Measurements from ENCODE around the gene SMAD3. TPM values are rescaled to one million over a fixed set of nuclear protein-coding genes. Genes with fewer than 3 reads are reported as not detected.

SMAD3 gene
- total RNA-seq, 2 experiments from 2014 or later = 74.1 to 75.9 TPM

DNA sequence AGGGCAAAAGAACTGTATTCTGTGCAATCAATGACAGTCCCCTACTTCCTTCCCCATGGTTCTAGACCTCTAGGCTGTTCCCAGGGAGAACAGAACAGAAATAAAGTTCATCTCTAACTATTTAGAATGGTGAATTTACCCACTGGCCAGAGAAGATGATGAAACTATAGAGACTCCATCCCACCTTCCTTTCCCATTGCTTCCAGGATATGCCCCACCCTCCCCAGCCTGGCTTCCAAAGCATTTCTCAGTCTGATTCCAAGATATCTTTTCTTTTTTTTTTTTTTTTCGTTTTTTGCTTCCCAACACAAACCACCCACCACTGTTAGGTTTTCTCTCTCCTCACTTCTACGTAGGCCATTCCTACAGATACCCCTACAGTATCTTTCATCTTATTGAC lies 25.1 kb upstream of the SMAD3 start:
- Mint-ChIP-seq H3K36me3 (no peaks in the 10 kb centered on the region), H3K4me1 (peaks cover 39% of the 10 kb centered on the region), H3K27me3 (peaks cover 4% of the 10 kb centered on the region), H3K4me3 (no peak overlapping the region), H3K27ac (no peak overlapping the region), H3K9me3 (no peaks in the 10 kb centered on the region)
- POLR2A ChIA-PET = no interaction called here
- DNase-seq (no peak), ATAC-seq (ENCODE audit: low read depth) (no peak)

- H3K27ac Mint-ChIP-seq = no peak overlapping the region
- peaks cover 6% of the 10 kb centered on the region for H3K27me3 Mint-ChIP-seq
- POLR2A ChIA-PET = no interaction called here
- no peak overlapping the region for H3K4me3 Mint-ChIP-seq
- peaks cover 36% of the 10 kb centered on the region for H3K4me1 Mint-ChIP-seq
- H3K36me3 Mint-ChIP-seq = no peaks in the 10 kb centered on the region
- peak; percentile 21 for ATAC-seq (ENCODE audit: low read depth)
- no peak for DNase-seq
- no peaks in the 10 kb centered on the region for H3K9me3 Mint-ChIP-seq
Observed at GRCh38 chr15:67042551-67043142, 22.8 kb upstream of the SMAD3 start.

GRCh38 chr15:67043939-67044771 lies 21.2 kb upstream of the SMAD3 start:
- Mint-ChIP-seq H3K4me1 (peaks cover 22% of the 10 kb centered on the region), H3K36me3 (no peaks in the 10 kb centered on the region), H3K4me3 (no peak overlapping the region), H3K27me3 (peaks cover 6% of the 10 kb centered on the region), H3K27ac (no peak overlapping the region), H3K9me3 (no peaks in the 10 kb centered on the region)
- DNase-seq = no peak
- ATAC-seq (ENCODE audit: low read depth) = no peak
- POLR2A ChIA-PET = no interaction called here

DNA sequence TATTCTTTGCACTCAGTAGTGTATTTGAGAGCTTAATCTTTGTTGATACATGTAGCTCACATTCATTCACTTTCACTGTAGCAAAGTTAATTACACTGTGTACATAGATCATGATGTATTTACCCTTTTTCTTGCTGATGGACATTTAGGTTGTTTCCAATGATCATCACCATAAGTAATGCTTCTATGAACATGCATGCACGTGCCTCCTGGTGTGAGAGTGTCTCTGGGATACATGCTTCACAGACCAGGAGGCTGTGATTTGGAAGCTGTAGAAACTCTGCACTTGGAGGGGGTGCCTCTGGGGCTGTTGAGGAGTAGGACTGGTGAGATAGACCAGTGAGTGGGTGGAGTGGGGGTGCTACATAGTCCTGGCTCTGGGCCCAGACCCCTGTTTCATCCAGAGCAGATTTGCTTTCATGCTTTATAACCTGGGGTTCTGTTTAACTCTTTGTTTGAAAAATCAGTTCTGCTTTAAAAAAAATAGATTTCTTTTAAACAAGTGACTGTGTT lies 18.2 kb upstream of the SMAD3 start:
- Mint-ChIP-seq H3K9me3 (no peaks in the 10 kb centered on the region), H3K4me3 (no peak overlapping the region), H3K27me3 (peaks cover 2% of the 10 kb centered on the region), H3K4me1 (peaks cover 17% of the 10 kb centered on the region), H3K27ac (no peak overlapping the region), H3K36me3 (no peaks in the 10 kb centered on the region)
- DNase-seq (no peak), ATAC-seq (ENCODE audit: low read depth) (no peak)
- POLR2A ChIA-PET = no interaction called here

- peaks cover 2% of the 10 kb centered on the region for H3K27me3 Mint-ChIP-seq
- H3K27ac Mint-ChIP-seq = no peak overlapping the region
- POLR2A ChIA-PET = no interaction called here
- H3K36me3 Mint-ChIP-seq = no peaks in the 10 kb centered on the region
- no peaks in the 10 kb centered on the region for H3K9me3 Mint-ChIP-seq
- DNase-seq = no peak
- no peak overlapping the region for H3K4me3 Mint-ChIP-seq
- peaks cover 12% of the 10 kb centered on the region for H3K4me1 Mint-ChIP-seq
- no peak for ATAC-seq (ENCODE audit: low read depth)
Observed at GRCh38 chr15:67048281-67049279, 16.8 kb upstream of the SMAD3 start.

GRCh38 chr15:67049351-67050044 lies 15.9 kb upstream of the SMAD3 start:
- H3K4me3 Mint-ChIP-seq = no peak overlapping the region
- POLR2A ChIA-PET = no interaction called here
- H3K9me3 Mint-ChIP-seq = no peaks in the 10 kb centered on the region
- peaks cover 15% of the 10 kb centered on the region for H3K4me1 Mint-ChIP-seq
- peaks cover 2% of the 10 kb centered on the region for H3K27me3 Mint-ChIP-seq
- DNase-seq (no peak), ATAC-seq (ENCODE audit: low read depth) (no peak)
- H3K36me3 Mint-ChIP-seq = no peaks in the 10 kb centered on the region
- no peak overlapping the region for H3K27ac Mint-ChIP-seq

- ATAC-seq (ENCODE audit: low read depth) (no peak), DNase-seq (no peak)
- Mint-ChIP-seq H3K4me3 (no peak overlapping the region), H3K27ac (no peak overlapping the region), H3K36me3 (no peaks in the 10 kb centered on the region), H3K4me1 (peaks cover 15% of the 10 kb centered on the region), H3K27me3 (peaks cover 4% of the 10 kb centered on the region), H3K9me3 (no peaks in the 10 kb centered on the region)
- POLR2A ChIA-PET = no interaction called here
Observed at GRCh38 chr15:67050062-67050461, 15.3 kb upstream of the SMAD3 start.

- no peak overlapping the region for H3K4me3 Mint-ChIP-seq
- no peak overlapping the region for H3K27ac Mint-ChIP-seq
- peaks cover 15% of the 10 kb centered on the region for H3K4me1 Mint-ChIP-seq
- no peaks in the 10 kb centered on the region for H3K9me3 Mint-ChIP-seq
- DNase-seq (no peak), ATAC-seq (ENCODE audit: low read depth) (no peak)
- H3K27me3 Mint-ChIP-seq = peaks cover 4% of the 10 kb centered on the region
- POLR2A ChIA-PET = no interaction called here
- no peaks in the 10 kb centered on the region for H3K36me3 Mint-ChIP-seq
Observed at GRCh38 chr15:67050522-67051087, 14.8 kb upstream of the SMAD3 start.

GRCh38 chr15:67051088-67052045 lies 14.0 kb upstream of the SMAD3 start:
- POLR2A ChIA-PET = no interaction called here
- Mint-ChIP-seq H3K4me3 (no peak overlapping the region), H3K4me1 (peaks cover 15% of the 10 kb centered on the region), H3K9me3 (no peaks in the 10 kb centered on the region), H3K36me3 (no peaks in the 10 kb centered on the region), H3K27ac (no peak overlapping the region), H3K27me3 (peaks cover 4% of the 10 kb centered on the region)
- ATAC-seq (ENCODE audit: low read depth) (no peak), DNase-seq (no peak)

GRCh38 chr15:67054676-67055075 lies 10.7 kb upstream of the SMAD3 start:
- Mint-ChIP-seq H3K27me3 (peaks cover 4% of the 10 kb centered on the region), H3K4me3 (no peak overlapping the region), H3K4me1 (peaks cover 20% of the 10 kb centered on the region), H3K27ac (no peak overlapping the region), H3K9me3 (no peaks in the 10 kb centered on the region), H3K36me3 (no peaks in the 10 kb centered on the region)
- DNase-seq (no peak), ATAC-seq (ENCODE audit: low read depth) (no peak)
- POLR2A ChIA-PET = no interaction called here

DNA sequence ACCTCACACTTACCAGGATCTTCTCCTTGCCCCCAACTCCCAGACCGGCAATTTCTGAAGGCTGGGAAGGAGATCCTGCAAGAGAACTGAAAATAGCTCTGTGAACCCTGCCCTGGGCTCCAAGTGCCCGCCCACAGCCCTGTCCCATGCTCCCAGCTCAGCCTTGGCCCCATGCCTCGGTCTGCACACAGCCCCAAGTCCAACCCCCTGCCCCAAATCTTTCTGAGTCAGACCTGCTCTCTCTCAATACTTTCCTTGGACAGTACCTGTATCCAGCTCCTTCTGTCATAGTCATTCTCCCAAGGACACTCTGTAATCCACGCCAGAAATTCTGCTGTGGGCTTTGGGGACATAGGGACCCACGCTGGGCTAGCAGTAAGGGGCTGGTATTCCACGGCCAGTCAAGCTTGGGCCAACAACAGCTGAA lies 6.3 kb upstream of the SMAD3 start:
- DNase-seq (no peak), ATAC-seq (ENCODE audit: low read depth) (no peak)
- no peak overlapping the region for H3K4me3 Mint-ChIP-seq
- peaks cover 9% of the 10 kb centered on the region for H3K4me1 Mint-ChIP-seq
- no peak overlapping the region for H3K27ac Mint-ChIP-seq
- H3K9me3 Mint-ChIP-seq = no peaks in the 10 kb centered on the region
- POLR2A ChIA-PET = no interaction called here
- no peaks in the 10 kb centered on the region for H3K36me3 Mint-ChIP-seq
- peaks cover 26% of the 10 kb centered on the region for H3K27me3 Mint-ChIP-seq

DNA sequence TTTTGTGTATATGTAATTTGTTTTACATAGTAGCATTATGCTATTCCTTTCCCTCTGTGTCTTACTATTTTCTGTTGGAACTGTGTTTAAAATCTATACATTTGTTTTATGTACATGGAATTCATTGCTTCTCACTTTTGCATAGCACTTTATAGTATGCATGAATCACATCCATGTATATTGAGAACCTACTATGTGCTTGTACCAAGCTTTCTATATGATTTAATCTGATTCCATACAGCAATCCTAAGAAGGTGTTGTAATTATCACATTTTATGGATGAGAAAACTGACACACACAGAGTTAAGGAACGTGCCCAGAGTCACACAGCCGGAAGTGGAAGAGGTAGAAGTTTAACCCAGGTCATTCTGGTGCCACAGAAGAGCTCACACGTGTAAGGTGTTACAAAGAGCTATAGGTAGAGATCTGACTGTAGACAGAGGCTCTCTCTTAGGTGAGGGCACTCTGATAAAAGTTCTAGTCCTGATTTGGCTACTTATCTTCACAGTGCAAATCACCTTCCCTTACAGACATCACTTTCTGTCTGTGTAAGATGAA lies 3.5 kb upstream of the SMAD3 start:
- Mint-ChIP-seq H3K9me3 (no peaks in the 10 kb centered on the region), H3K27me3 (peaks cover 29% of the 10 kb centered on the region), H3K4me3 (no peak overlapping the region), H3K27ac (no peak overlapping the region), H3K4me1 (peaks cover 6% of the 10 kb centered on the region), H3K36me3 (no peaks in the 10 kb centered on the region)
- DNase-seq = no peak
- ATAC-seq (ENCODE audit: low read depth) = no peak
- POLR2A ChIA-PET = no interaction called here
